Activated naive CD8-positive, alpha-beta T cell (primary cell): Measurements from ENCODE around the gene CSMD2.

Experiments
- H3K27ac Mint-ChIP-seq: one replicate; pipeline ENCODE4 v1.8.0; 2021; ENCODE audit warnings: mixed read lengths
- H3K27me3 Mint-ChIP-seq: one replicate; pipeline ENCODE4 v1.8.0; 2021; ENCODE audit warnings: mixed read lengths
- H3K36me3 Mint-ChIP-seq: one replicate; pipeline ENCODE4 v1.8.0; 2021; ENCODE audit warnings: mixed read lengths
- H3K4me1 Mint-ChIP-seq: one replicate; pipeline ENCODE4 v1.8.0; 2021; ENCODE audit warnings: low read depth, mixed read lengths
- H3K4me3 Mint-ChIP-seq: one replicate; pipeline ENCODE4 v1.8.0; 2021; ENCODE audit warnings: mild to moderate bottlenecking, mixed read lengths
- H3K9me3 Mint-ChIP-seq: one replicate; pipeline ENCODE4 v1.8.0; 2021; ENCODE audit warnings: low read depth, mixed read lengths

The CSMD2 gene

DNA sequence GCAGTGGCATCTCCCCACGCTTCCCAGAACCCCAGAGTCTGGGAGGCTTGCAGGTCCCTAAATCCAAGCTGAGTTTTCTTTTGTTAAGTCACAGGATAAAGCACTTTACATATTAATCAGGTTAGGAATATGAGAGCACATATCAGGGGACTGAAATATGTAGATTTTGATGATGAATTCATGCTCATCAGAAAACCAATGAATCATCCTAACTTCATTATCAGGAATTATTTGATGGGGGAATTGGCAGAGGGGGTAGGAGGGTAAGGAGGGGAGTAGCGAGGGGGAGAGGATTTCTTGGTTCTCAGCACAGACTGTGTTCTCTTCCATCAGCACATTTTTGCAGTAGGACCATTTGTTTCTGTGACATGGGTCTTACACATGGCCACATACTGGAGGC, 269.1 kb downstream of the CSMD2 start:
- Mint-ChIP-seq H3K4me1 (no peaks in the 10 kb centered on the region), H3K36me3 (no peaks in the 10 kb centered on the region), H3K27me3 (peaks cover 11% of the 10 kb centered on the region), H3K9me3 (no peaks in the 10 kb centered on the region), H3K27ac (no peak overlapping the region), H3K4me3 (no peak overlapping the region)

- Mint-ChIP-seq H3K27me3 (peaks cover 11% of the 10 kb centered on the region), H3K9me3 (no peaks in the 10 kb centered on the region), H3K4me3 (no peak overlapping the region), H3K36me3 (no peaks in the 10 kb centered on the region), H3K27ac (no peak overlapping the region), H3K4me1 (no peaks in the 10 kb centered on the region)
Observed at GRCh38 chr1:33895396-33895795, 269.6 kb downstream of the CSMD2 start.

- H3K36me3 Mint-ChIP-seq, result no peaks in the 10 kb centered on the region
- H3K9me3 Mint-ChIP-seq, result no peaks in the 10 kb centered on the region
- no peak overlapping the region for H3K27ac Mint-ChIP-seq
- peaks cover 9% of the 10 kb centered on the region for H3K27me3 Mint-ChIP-seq
- no peak overlapping the region for H3K4me3 Mint-ChIP-seq
- no peaks in the 10 kb centered on the region for H3K4me1 Mint-ChIP-seq
Observed at GRCh38 chr1:33893147-33893830, 271.7 kb downstream of the CSMD2 start.

DNA sequence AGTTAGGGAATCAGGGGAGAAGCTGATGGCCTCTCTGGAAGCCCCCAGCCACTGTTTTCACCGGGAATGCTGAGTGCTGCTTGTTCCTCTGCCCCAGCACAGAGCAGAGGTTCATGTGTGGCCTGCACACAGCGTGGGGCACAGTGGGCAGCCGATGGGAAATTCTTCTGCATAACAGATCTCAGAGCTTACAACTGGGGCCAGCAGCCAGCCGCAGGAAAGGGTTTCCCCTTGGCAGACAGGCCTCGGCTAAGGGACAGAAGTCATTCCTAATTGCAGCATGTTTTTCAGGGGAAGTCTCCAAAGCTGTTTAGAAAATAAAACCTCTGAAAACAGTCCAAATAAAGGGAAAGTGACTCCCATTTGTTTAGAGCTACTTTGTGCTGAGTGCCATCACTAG, 278.5 kb downstream of the CSMD2 start:
- Mint-ChIP-seq H3K27me3 (peaks cover 7% of the 10 kb centered on the region), H3K36me3 (no peaks in the 10 kb centered on the region), H3K9me3 (no peaks in the 10 kb centered on the region), H3K4me1 (no peaks in the 10 kb centered on the region), H3K4me3 (no peak overlapping the region), H3K27ac (no peak overlapping the region)

DNA sequence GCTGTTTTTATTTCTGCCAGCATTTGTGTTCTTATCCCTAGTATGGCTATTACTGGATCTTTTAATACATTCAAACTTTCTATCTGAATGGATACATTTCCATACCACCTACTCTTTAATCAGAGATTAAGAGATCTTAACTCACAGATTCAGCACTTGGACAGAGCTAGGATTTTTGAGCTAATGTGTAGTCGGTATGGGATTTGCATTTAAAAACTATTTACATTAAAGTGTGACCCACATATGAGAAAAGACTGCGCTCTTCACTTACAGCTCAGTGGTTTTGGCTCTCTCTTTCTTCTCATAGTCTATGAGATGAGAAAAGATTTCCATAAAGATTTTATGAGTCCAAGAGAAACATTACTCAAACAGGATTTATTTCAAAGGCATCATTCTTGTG, 284.7 kb downstream of the CSMD2 start:
- peaks cover 13% of the 10 kb centered on the region for H3K27me3 Mint-ChIP-seq
- H3K9me3 Mint-ChIP-seq, result no peaks in the 10 kb centered on the region
- H3K4me1 Mint-ChIP-seq, result no peaks in the 10 kb centered on the region
- H3K36me3 Mint-ChIP-seq, result no peaks in the 10 kb centered on the region
- no peak overlapping the region for H3K27ac Mint-ChIP-seq
- no peak overlapping the region for H3K4me3 Mint-ChIP-seq

DNA sequence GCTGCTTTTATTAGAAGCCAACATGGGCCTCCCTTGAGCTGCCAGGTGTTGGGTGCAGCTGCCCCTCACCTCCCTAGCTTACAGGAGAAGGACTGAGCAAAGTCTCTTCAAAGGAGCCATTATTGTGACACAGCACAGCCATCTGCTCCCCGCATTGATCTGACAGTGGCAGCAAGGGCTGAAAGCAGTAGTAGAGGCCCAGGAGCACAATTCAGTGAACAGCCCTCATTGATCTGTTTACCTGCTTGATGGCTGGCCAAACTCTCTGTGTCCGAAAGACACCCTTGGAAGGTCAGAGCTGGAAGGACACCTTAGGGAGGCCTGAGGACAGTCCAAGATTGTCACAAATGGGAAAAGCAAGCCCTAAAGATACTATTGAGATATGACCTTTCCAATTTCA, 286.6 kb downstream of the CSMD2 start:
- no peaks in the 10 kb centered on the region for H3K4me1 Mint-ChIP-seq
- H3K9me3 Mint-ChIP-seq, result no peaks in the 10 kb centered on the region
- no peaks in the 10 kb centered on the region for H3K36me3 Mint-ChIP-seq
- peaks cover 13% of the 10 kb centered on the region for H3K27me3 Mint-ChIP-seq
- H3K27ac Mint-ChIP-seq, result no peak overlapping the region
- no peak overlapping the region for H3K4me3 Mint-ChIP-seq

DNA sequence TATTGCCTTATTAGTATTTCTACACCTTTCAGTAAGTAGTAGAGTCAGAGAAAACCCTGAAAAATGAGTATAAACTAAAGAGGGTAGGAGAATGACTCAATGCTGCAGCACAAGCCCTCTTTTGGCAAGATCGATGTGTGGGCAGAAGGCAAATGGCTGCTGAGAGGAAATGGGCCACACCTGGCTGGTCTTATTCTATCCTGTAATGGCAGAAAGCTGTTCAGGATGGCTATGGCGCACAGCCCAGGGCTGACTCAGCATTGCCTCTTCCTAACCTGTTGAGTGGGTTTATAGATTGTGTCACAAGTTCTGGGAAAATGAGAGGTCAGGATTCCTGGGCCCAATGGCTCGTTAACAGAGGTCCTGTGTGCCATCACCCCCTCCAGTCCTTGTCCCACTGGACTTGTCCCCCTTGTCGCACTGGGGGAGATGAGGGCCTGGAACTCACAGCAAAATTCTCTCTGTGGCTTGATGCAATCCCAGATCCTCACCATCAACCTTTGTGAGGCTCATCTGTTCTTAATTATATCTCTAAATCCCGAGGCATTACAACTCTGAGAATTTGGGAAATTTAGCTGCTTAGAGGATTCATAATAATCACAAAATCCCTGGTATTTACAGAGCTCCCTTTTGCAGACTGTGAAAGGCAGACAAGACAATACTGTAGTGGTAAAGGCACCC, 287.9 kb downstream of the CSMD2 start:
- no peaks in the 10 kb centered on the region for H3K36me3 Mint-ChIP-seq
- H3K4me1 Mint-ChIP-seq, result no peaks in the 10 kb centered on the region
- H3K27me3 Mint-ChIP-seq, result peaks cover 10% of the 10 kb centered on the region
- H3K27ac Mint-ChIP-seq, result no peak overlapping the region
- H3K9me3 Mint-ChIP-seq, result no peaks in the 10 kb centered on the region
- no peak overlapping the region for H3K4me3 Mint-ChIP-seq

DNA sequence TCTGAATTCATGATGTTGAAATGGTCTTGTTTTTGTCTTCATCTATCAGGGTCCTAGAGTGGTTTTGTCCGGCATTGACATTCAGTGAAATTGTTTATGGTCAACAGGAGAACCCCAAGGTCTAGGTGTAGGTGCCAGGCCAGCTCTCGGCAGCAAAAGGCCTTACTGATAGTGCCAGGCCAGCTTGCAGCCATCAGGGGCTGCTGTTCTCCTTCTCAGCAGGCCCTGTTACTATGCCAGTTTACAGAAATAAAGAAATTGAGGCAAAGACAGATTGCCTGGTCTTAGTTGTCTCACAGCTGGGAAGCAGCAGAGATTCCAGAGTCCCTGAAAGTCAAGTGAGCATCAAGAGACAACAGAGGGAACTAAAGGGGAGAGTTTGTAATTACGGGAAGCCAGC, 289.2 kb downstream of the CSMD2 start:
- H3K27ac Mint-ChIP-seq, result no peak overlapping the region
- peaks cover 9% of the 10 kb centered on the region for H3K27me3 Mint-ChIP-seq
- H3K4me1 Mint-ChIP-seq, result no peaks in the 10 kb centered on the region
- H3K36me3 Mint-ChIP-seq, result no peaks in the 10 kb centered on the region
- no peak overlapping the region for H3K4me3 Mint-ChIP-seq
- no peaks in the 10 kb centered on the region for H3K9me3 Mint-ChIP-seq

- Mint-ChIP-seq H3K27ac (no peak overlapping the region), H3K9me3 (no peaks in the 10 kb centered on the region), H3K36me3 (no peaks in the 10 kb centered on the region), H3K4me1 (no peaks in the 10 kb centered on the region), H3K27me3 (peaks cover 6% of the 10 kb centered on the region), H3K4me3 (no peak overlapping the region)
Observed at GRCh38 chr1:33874636-33875035, 290.4 kb downstream of the CSMD2 start.

DNA sequence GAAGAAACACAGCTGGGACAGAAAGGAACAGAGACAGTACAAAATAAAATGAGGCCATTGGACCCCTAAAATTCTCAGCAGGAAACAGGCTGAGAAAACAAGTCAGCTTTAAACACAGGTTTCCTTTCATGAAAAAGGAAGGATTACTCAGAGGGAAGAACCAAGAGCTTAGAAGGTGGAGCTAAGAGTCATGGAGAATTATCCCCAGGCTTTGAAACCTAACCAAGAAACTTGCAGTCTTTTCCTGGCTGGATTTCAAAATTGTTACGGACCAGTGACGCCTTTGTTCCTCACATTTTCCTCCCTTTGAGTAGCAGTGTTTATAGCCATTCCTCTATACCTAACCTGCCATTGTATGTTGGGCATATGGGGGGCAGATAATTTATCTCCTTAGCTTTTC, 292.3 kb downstream of the CSMD2 start:
- H3K9me3 Mint-ChIP-seq, result no peaks in the 10 kb centered on the region
- H3K4me1 Mint-ChIP-seq, result no peaks in the 10 kb centered on the region
- H3K27ac Mint-ChIP-seq, result no peak overlapping the region
- no peaks in the 10 kb centered on the region for H3K36me3 Mint-ChIP-seq
- H3K4me3 Mint-ChIP-seq, result no peak overlapping the region
- peaks cover 3% of the 10 kb centered on the region for H3K27me3 Mint-ChIP-seq

DNA sequence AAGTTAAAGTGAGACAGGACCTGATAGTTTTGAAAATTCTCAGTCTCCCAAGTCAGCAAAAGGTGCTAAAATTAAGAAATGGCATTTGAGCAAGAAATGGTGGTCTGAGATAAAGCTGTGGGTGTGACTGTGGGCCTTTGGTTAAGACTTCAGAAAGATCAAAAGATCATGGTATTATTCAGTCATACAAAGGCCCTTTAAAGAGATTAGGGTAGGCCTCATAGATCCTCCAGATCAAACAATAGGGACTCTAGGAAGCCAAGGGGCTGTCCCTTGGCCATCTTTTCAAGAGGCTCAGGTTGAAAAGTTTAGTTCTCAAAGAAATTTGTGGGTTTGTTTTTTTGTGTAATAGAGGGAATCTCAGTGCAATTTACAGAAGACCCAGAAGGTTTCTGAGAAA, 292.8 kb downstream of the CSMD2 start:
- H3K4me3 Mint-ChIP-seq, result no peak overlapping the region
- no peaks in the 10 kb centered on the region for H3K36me3 Mint-ChIP-seq
- H3K27ac Mint-ChIP-seq, result no peak overlapping the region
- peaks cover 3% of the 10 kb centered on the region for H3K27me3 Mint-ChIP-seq
- H3K9me3 Mint-ChIP-seq, result no peaks in the 10 kb centered on the region
- H3K4me1 Mint-ChIP-seq, result no peaks in the 10 kb centered on the region

DNA sequence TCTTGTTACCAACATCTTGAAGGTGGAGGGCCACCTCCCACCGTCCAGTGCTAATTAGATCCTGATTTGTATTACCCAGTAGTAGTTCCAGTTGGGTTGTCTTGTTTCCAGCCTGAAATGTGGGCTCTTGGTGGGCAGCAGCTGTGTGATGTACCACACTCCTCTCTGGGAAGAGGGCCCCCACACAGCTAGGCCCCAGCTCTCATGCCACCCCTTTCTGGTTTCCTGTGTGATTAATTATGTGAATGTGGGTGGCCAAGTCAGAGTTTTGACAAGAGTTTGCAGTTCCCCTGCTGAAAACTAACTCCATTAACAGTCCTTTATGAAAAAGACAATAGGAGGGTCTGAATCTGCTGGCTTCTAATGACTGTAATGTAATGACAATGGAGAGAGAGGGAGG, 297.3 kb downstream of the CSMD2 start:
- H3K27ac Mint-ChIP-seq, result no peak overlapping the region
- H3K36me3 Mint-ChIP-seq, result no peaks in the 10 kb centered on the region
- peaks cover 8% of the 10 kb centered on the region for H3K27me3 Mint-ChIP-seq
- H3K9me3 Mint-ChIP-seq, result no peaks in the 10 kb centered on the region
- no peaks in the 10 kb centered on the region for H3K4me1 Mint-ChIP-seq
- no peak overlapping the region for H3K4me3 Mint-ChIP-seq

DNA sequence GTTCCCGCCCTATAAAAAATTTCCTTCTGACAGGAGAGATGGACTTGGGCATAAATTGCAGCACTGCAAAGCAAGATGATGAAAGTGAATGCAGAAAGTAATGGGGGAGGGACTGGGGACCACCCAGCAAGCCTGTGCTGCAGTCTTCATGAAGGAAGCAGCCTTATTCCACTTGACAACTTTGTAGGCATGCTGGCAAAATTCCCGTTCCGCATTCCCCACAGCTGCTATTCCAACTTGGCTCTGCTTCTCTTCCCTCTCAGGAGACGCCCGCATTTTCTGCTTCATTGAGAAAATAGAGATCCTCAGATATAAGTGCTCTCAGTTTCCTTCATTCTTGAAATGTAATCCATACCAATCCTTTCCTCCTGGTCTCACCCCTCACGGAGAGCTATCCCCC, 298.7 kb downstream of the CSMD2 start:
- H3K4me1 Mint-ChIP-seq, result no peaks in the 10 kb centered on the region
- H3K36me3 Mint-ChIP-seq, result no peaks in the 10 kb centered on the region
- H3K9me3 Mint-ChIP-seq, result no peaks in the 10 kb centered on the region
- no peak overlapping the region for H3K27ac Mint-ChIP-seq
- no peak overlapping the region for H3K4me3 Mint-ChIP-seq
- H3K27me3 Mint-ChIP-seq, result peaks cover 9% of the 10 kb centered on the region

DNA sequence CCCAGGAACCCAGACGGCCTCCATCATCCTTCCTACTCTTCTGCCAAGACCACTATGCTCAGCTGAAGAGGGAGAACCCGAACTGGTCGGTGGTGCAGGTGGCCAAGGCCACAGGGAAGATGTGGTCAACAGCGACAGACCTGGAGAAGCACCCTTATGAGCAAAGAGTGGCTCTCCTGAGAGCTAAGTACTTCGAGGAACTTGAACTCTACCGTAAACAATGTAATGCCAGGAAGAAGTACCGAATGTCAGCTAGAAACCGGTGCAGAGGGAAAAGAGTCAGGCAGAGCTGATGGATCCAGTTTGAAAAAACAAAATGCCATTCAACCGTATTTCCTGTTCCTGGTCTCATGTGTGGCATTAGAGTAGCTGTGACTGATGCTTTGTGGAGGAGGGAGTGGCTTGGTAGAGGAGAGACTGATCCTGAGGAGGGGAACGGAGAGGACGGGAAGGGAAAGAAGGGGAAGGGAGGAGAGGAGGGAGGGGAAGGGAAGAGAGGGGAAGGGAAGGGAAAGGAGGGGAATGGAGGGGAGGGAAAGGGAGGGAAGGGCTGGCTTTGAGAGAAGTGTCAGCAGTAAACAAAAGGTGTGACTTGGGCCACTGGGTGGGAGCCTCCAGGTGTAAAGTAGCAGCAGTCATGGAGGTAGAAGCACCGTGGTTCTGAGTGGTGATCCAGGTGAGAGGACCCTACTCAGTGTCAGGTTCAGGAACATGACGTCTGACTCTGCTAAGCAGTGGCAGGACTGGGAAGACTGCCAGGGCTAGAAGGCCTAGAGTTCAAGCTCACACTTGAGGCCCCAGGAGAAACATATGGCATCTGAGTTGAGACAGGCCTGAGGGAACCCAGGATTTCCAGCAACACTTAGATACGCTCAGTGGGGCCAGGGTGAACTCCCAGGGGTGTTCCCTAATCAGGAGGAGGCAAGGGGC, 300.3 kb downstream of the CSMD2 start:
- Mint-ChIP-seq H3K27ac (no peak overlapping the region), H3K4me1 (no peaks in the 10 kb centered on the region), H3K4me3 (no peak overlapping the region)

GRCh38 chr1:33863779-33864178, 301.3 kb downstream of the CSMD2 start, which contains the start of gene HMGB4:
Gene HMGB4 (plus strand): TSS chr1:33864079. CDS start chr1:33864192, 113 bp downstream.
- H3K27ac Mint-ChIP-seq, result no peak within 1 kb of the TSS
- peaks cover 9% of the 10 kb centered on the region for H3K27me3 Mint-ChIP-seq
- no peak within 1 kb of the TSS for H3K4me3 Mint-ChIP-seq
- no peaks in the 10 kb centered on the region for H3K36me3 Mint-ChIP-seq
- no peaks in the 10 kb centered on the region for H3K4me1 Mint-ChIP-seq
- no peaks in the 10 kb centered on the region for H3K9me3 Mint-ChIP-seq

More for the DNA sequence above, 300.3 kb downstream of the CSMD2 start:
- Mint-ChIP-seq H3K27me3 (peaks cover 9% of the 10 kb centered on the region), H3K36me3 (no peaks in the 10 kb centered on the region), H3K9me3 (no peaks in the 10 kb centered on the region)
